Hippocampal formation (tissue), 2 donors: ENCODE measurements around the gene PBX2.
"Not testable (repeated sequence)": the region's sequence is repeated elsewhere in the genome, so short reads cannot be mapped to it uniquely, and the experiment has no call there.

Experiments
- DNase-seq, 2 donors: peaks; one replicate each; lab custom pipeline; 2025; lab: John Stamatoyannopoulos, UW

PBX2 gene

DNA sequence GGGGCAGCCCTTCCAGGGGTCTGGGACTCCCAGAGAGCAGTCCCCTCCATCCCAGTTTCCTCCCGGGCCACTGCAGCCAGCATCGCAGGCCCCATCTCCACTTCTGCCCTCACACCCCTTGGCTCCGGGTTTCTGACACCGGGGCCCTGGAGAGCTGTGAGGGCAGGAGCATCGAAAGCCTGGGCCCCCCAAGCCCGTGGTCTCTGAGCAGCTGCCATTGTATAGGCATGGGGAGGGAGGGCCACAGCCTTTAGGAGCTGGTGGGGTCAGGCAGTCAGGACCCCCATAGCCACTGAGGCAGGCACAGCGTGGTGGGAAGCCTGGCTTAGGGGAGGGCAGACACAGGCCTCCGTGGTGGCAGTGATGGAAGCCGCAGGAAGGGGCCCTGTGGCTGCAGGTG, 12.2 kb upstream of the PBX2 start:
- DNase-seq, result no peak

GRCh38 chr6:32200711-32201475, 10.9 kb upstream of the PBX2 start:
- DNase-seq, result no peak

DNA sequence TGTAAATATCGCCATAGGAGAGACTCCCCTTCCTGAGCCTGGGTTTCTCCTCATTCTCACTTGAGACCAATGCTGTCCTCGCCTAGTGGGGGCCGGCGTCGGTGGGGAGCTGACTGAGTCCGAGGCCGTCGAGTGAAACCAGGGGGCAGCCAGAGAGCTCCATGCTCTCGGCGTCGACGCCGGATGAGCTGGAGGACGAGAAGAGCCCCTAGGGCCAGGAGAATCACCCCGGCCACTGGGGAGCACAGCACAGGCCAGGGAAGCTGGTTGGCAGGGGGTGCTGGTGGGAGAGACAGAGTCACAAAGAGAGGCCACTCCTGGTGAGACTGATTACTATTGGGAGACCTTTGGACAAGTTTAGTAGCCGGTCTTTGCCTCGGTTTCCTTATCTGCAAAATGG, 8.9 kb upstream of the PBX2 start:
- DNase-seq, result no peak

DNA sequence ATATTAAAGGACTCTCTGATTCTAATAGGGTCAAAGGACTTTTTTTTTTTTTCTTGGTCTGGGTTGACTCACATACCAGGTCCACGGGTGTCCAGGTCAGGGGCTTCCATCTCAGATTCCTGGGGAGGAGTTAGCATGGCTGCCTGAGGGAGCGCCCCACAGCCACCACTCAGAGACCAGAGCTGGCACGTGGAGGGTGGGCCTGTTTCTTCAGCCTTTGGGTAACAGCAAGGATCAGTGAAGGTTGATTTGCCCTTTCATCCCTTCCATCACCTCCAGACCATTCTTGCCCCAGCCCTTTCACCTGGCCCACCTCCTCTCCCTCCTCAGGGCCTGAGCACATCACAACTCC, 8.3 kb upstream of the PBX2 start:
- no peak for DNase-seq

DNA sequence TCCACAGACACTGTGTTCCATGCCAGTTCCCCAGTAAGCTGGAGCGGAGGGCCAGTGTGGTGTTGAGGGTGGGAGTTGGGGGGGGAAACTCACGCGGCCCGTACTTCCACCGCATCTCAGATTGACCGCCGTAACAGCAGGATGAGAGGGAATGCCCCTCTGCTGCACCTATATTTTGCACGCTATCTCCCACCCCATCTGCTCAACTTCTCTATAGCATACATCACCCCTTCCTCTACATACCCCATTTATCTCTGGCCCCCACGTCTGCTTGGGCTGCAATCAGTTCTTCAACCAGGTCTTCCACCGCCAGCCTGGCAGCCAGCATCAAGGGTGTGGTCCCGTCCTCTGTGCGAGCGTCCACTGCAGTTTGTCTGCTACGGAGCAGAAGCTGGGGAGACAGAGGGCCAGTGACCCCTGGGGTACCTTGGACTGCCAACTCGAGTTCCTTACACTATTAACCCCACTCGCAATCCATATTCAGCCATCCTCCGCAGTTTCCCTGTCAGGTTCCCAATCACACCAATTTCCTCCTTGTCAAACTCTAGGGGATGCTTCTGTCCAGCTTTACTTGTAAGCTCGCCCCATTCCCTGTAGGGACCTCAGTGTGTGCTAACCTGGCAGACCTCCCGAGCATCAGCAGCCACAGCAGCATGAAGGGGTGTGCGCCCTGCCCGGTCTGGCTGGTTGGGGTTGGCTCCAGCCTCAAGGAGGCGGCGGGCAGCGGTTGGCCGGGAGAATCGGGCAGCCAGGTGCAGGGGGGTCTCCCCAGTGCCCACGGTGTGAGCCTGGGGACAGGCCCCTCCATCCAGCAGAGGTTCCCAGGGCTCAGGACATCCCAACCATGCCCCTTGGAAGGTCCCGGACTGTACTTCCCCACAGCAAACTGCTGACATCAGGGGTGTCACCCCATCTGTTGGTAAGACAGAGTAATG, 6.9 kb upstream of the PBX2 start:
- no peak for DNase-seq

DNA sequence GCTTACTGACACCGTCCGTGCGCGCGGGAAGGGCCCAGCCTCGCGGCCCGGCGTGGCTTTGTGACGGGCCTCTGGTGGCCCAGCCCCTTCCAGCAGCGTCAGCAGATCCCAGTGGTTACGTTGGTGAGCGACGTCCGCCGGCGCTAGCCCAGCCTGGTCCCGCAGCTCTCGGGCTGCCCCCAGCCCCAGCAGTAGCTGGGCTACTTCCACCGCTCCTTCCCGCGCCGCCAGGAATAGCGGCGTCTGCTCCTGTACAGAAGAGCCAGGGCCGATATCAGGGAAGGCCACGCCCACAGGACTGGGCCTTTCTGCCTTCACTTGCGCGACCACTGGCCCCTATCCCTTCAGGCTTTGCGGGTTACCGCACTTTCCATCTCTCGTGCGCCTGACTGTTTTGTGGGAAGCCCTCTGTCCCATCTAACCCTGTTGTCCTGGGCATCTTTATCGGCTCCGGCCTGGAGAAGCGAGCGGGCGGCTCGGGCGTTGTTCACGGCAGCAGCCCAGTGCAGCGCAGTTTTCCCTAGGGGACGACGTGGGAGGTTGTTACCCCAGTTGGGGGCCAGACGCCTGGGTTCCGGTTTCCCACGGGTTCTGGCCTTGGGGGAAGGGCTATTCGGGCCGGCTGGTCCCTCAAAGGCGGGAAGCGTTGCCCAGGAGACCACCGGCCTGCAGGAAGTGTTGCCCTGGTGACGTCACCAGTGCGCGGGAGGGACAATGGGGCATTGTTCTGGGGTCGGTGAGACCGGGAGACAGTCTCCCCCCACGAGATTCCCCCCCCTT, 6.1 kb upstream of the PBX2 start:
- DNase-seq, result peak; percentile 82 to 86

- DNase-seq, result peak; percentile 99 to 100
Observed at GRCh38 chr6:32195652-32195901, 5.6 kb upstream of the PBX2 start.

- peak; percentile 35 to 45 for DNase-seq
Observed at GRCh38 chr6:32194825-32195651, 5.0 kb upstream of the PBX2 start.

DNA sequence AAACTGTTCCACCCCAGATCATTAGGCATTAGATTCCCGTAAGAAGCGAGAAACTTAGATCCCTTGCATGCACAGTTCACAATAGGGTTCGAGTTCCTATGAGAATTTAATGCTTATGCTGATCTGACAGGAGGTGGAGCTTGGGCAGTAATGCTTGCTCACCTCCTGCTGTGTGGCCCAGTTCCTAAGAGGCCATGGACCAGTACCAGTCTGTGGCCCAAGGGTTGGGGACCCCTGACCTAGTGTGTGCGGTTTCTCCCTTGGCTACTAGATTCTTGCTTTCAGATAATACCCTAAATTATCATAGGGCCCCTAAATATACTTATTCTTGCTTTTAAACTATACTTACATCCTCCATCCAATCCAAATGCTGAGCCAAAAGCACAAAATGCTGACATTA, 4.4 kb upstream of the PBX2 start:
- no peak for DNase-seq

- not testable (repeated sequence) for DNase-seq
Observed at GRCh38 chr6:32193096-32193495, 3.1 kb upstream of the PBX2 start.

DNA sequence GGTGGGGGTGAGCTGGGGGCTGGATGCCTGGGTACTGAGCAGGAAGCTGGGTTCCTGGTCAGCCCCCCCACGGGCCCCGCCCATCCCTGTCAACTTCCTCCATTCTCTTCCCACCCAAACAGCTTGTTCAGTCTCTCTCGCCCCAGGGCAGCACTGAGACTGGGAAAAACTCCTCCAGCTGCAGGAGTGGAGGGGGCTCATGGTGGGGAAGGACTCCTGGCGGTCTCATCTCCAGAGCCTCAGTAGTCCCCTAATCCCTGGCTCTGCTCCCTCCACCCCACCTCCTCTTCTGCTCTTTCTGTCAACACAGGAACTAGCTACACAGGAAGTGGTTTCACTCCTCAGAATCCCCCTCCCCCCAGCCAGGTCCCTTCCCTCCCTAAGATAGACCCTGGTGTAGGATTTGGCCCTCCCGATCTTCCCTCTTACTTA, 2.6 kb upstream of the PBX2 start, which contains the start of gene GPSM3:
GPSM3 (minus strand) TSS at position 36 of the 432 bp plus-strand sequence. CDS start 130 bp downstream, outside the sequence.
- no peak for DNase-seq

GRCh38 chr6:32191696-32192607, 1.9 kb upstream of the PBX2 start:
- DNase-seq, result no peak

DNA sequence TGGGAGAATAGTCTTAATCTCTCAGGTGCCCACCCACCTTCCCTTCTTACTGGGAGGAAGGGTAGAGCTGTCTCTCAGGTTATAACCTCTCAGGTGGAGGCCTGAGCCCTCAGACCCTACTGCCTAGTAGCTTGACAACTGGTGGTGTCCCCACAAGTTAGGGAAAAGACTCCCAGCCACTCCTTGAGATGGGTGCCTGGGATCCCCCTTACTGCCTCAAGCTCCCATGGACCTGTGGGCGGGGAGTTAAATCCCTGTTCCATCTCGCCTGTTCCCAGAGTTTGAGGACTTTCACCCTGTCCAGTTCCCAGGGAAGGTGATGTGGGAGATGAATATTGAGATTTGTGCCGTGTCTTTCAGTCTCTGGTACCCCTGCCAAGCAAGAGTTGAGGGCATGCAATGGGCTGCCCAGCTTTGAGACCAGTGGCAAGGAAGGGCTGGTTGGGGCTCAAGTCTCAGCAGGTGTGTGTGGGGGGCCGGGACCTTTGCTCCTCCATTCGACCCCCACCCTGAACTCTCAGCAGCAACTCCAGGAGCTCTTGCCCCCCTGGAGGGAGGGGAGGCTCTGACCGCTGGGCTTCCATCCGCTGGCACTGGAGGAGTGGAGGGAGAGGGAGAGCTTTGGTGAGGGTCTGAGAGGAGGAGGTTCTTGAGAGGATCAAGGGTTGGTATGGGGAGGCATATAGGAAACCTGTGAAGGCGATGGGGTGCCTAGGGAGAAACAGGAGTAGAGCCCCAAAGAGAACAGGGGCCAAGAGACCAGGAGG, 1.1 kb upstream of the PBX2 start:
- no peak for DNase-seq

GRCh38 chr6:32189742-32190053, 304 bp downstream of the PBX2 start:
- no peak for DNase-seq

GRCh38 chr6:32189069-32189741, 797 bp downstream of the PBX2 start:
- no peak for DNase-seq

- DNase-seq, result no peak
Observed at GRCh38 chr6:32188381-32189068, 1.5 kb downstream of the PBX2 start.

GRCh38 chr6:32187725-32188380, 2.1 kb downstream of the PBX2 start:
- not testable (repeated sequence) for DNase-seq
